ENCODE results near the gene RAB7B. TPM values are rescaled to one million over a fixed set of nuclear protein-coding genes. Genes with fewer than 3 reads are reported as not detected.
A peak's percentile ranks its signal among the peaks of the same experiment; 100 is the strongest.

The RAB7B gene
- total and polyA plus RNA-seq, 2 of the 13 experiments (the other 11 are each of a cell fraction or from before 2014, with no cell fraction given): 0.05 to 0.46 TPM

GRCh38 chr1:206029484-206029883 lies 26.3 kb upstream of the RAB7B start:
- Histone ChIP-seq H3K27ac (ENCODE audit: extremely low read length, insufficient read depth, low read length) (no peak overlapping the region), H3K79me2 (ENCODE audit: insufficient read depth, low read length) (no peaks in the 10 kb centered on the region), H3K9ac (ENCODE audit: insufficient read depth, low read depth, low read length) (no peak overlapping the region), H2AFZ (ENCODE audit: low read length) (no peak overlapping the region), H4K20me1 (ENCODE audit: insufficient read depth, low read length) (no peaks in the 10 kb centered on the region), H3K9me3 (ENCODE audit: low read length) (no peaks in the 10 kb centered on the region), H3K36me3 (replicated peaks in 1 of 2; ENCODE audit: control insufficient read depth in 1 of 2, insufficient read depth in 2 of 2, low read length in 2 of 2) (no peaks in the 10 kb centered on the region), H3K4me1 (ENCODE audit: insufficient read depth, low read length) (peaks cover 21% of the 10 kb centered on the region), H3K4me3 (replicated peaks in 1 of 3; ENCODE audit: insufficient read depth in 1 of 3, low read depth in 2 of 3, low read length in 3 of 3) (no peak overlapping the region), H3K27me3 (ENCODE audit: control insufficient read depth in 1 of 2, insufficient read depth in 2 of 2, low read length in 2 of 2) (peaks cover 0 to 10% of the 10 kb centered on the region in 2 experiments; a peak in 2 of 5 replicates), H3K4me2 (ENCODE audit: low read depth, low read length) (no peak overlapping the region)
- in situ Hi-C loops (cut with HindIII; ENCODE audit: extremely low pct_ligation_motif_present, low pct_unique_long_range_greater_than_20kb) (loop anchor here (5.0 kb wide), 1 partner anchor 78 kb away; no protein-coding TSS in a partner anchor), intact Hi-C loops (cut with micrococcal nuclease; ENCODE audit: unreplicated experiment) (no loop called here)
- ChIA-PET POLR2A (interaction anchor here (2.1 kb wide), 1 partner anchor 77 kb away, joined by 4 read pairs; no protein-coding TSS in a partner anchor), CTCF (ENCODE audit: low intra/inter-chr PET ratio, low total read pairs) (interaction anchor here (5.8 kb wide), 1 partner anchor 77 kb away, joined by 105 read pairs; no protein-coding TSS in a partner anchor)
- WGBS (ENCODE audit: low lambda C conversion rate): 4% methylated on average over 3 of the region's 4 CpGs
- FAIRE-seq (no peak), ATAC-seq (no peak), DNase-seq (ENCODE audit: low spot score) (no peak)
- TF ChIP-seq ZKSCAN8 (CRISPR knock-in tag; IDR thresholded peaks at IDR 0.05; ENCODE audit: borderline replicate concordance) (no peak), CEBPB (IDR thresholded peaks at IDR 0.05; ENCODE audit: borderline replicate concordance, low read depth, low read length) (peak; percentile 32; the same call in 1 of the 2 replicates), MAFF (IDR thresholded peaks at IDR 0.05; ENCODE audit: low read depth, low read length) (peak; percentile 46), MAFK (conservative IDR thresholded peaks at IDR 0.05 in 1 of 2, IDR thresholded peaks at IDR 0.05 in 1 of 2; ENCODE audit: low read length in 2 of 2) (peak; percentile 47 to 69; a peak in 2 of 4 replicates), ZNF280B (CRISPR knock-in tag; IDR thresholded peaks at IDR 0.05; ENCODE audit: borderline replicate concordance) (no peak), ZZZ3 (CRISPR knock-in tag; IDR thresholded peaks at IDR 0.05; ENCODE audit: borderline replicate concordance) (no peak), ZNF484 (CRISPR knock-in tag; IDR thresholded peaks at IDR 0.05; ENCODE audit: borderline replicate concordance, low read depth) (no peak)
- no TSS peak for BruUV-seq (replicated peaks)
